ENCODE measurements around the gene L3MBTL4. TPM values are rescaled to one million over a fixed set of nuclear protein-coding genes. Genes with fewer than 3 reads are reported as not detected.

The L3MBTL4 gene
- polyA plus RNA-seq, 1 of the 3 experiments (the other 2 are of a cell fraction), result 0.02 TPM

- no peaks in the 10 kb centered on the region for H3K9me3 ChIP-seq
- H3K79me2 ChIP-seq (ENCODE audit: insufficient read depth), result no peaks in the 10 kb centered on the region
- no peak overlapping the region for H3K27ac ChIP-seq (ENCODE audit: low read depth in 2 of 2, low read length in 1 of 2)
- H3K4me3 ChIP-seq (ENCODE audit: low read depth in 2 of 2, low read length in 1 of 2), result no peak overlapping the region
- TF ChIP-seq PBX3 (IDR thresholded peaks at IDR 0.05) (no peak), GABPA (IDR thresholded peaks at IDR 0.05; ENCODE audit: low read depth) (no peak)
- H3K9ac ChIP-seq, result no peak overlapping the region
- no peak for DNase-seq
- ChIA-PET CTCF (interaction anchor here (0.5 kb wide), 1 partner anchor 1347 kb away, joined by 3 read pairs; no protein-coding TSS in a partner anchor), POLR2A (no interaction called here)
- no peaks in the 10 kb centered on the region for H3K9me2 ChIP-seq
- H3F3A ChIP-seq (replicated peaks; ENCODE audit: insufficient read depth), result no peaks in the 10 kb centered on the region
- no peaks in the 10 kb centered on the region; the same call in 1 of the 2 replicates for H3K27me3 ChIP-seq (ENCODE audit: insufficient read depth)
- H4K20me1 ChIP-seq (ENCODE audit: insufficient read depth), result no peaks in the 10 kb centered on the region
- WGBS (ENCODE audit: low lambda C conversion rate), result 56% methylated on average over 4 of the region's 5 CpGs
- no peak overlapping the region for H3K4me2 ChIP-seq
- no peaks in the 10 kb centered on the region for H3K36me3 ChIP-seq (replicated peaks in 1 of 2; ENCODE audit: control insufficient read depth in 1 of 2, insufficient read depth in 2 of 2, low read length in 1 of 2)
- no peak overlapping the region for H2AFZ ChIP-seq (ENCODE audit: low read depth)
- H3K4me1 ChIP-seq (ENCODE audit: control insufficient read depth in 1 of 2, insufficient read depth in 2 of 2, low read depth in 1 of 2, low read length in 1 of 2), result no peaks in the 10 kb centered on the region
These were observed 499.8 kb downstream of the L3MBTL4 start for GRCh38 chr18:5914951-5915350.

GRCh38 chr18:5914016-5914415 is 500.7 kb downstream of the L3MBTL4 start:
- Histone ChIP-seq H3K27me3 (ENCODE audit: insufficient read depth) (no peaks in the 10 kb centered on the region; the same call in 1 of the 2 replicates), H3K4me1 (ENCODE audit: control insufficient read depth in 1 of 2, insufficient read depth in 2 of 2, low read depth in 1 of 2, low read length in 1 of 2) (no peaks in the 10 kb centered on the region), H3K9me3 (no peaks in the 10 kb centered on the region), H3K79me2 (ENCODE audit: insufficient read depth) (no peaks in the 10 kb centered on the region), H3K4me3 (ENCODE audit: low read depth in 2 of 2, low read length in 1 of 2) (no peak overlapping the region), H2AFZ (ENCODE audit: low read depth) (no peak overlapping the region), H3K9me2 (no peaks in the 10 kb centered on the region), H4K20me1 (ENCODE audit: insufficient read depth) (no peaks in the 10 kb centered on the region), H3K27ac (ENCODE audit: low read depth in 2 of 2, low read length in 1 of 2) (no peak overlapping the region), H3K4me2 (no peak overlapping the region), H3K9ac (no peak overlapping the region), H3K36me3 (replicated peaks in 1 of 2; ENCODE audit: control insufficient read depth in 1 of 2, insufficient read depth in 2 of 2, low read length in 1 of 2) (no peaks in the 10 kb centered on the region), H3F3A (replicated peaks; ENCODE audit: insufficient read depth) (no peaks in the 10 kb centered on the region)
- ChIA-PET CTCF (interaction anchor here (1.0 to 1.4 kb wide), 2 partner anchors 23 to 305 kb away, joined by 3 to 4 read pairs; no protein-coding TSS in a partner anchor), POLR2A (no interaction called here)
- 13% methylated on average over 1 of the region's 1 CpG for WGBS (ENCODE audit: low lambda C conversion rate)
- TF ChIP-seq USF1 (IDR thresholded peaks at IDR 0.05; ENCODE audit: borderline replicate concordance, low read depth) (no peak), RXRA (IDR thresholded peaks at IDR 0.05; ENCODE audit: borderline replicate concordance, low read depth) (no peak), MEF2A (IDR thresholded peaks at IDR 0.05; ENCODE audit: borderline replicate concordance, low read depth) (no peak), NRF1 (IDR thresholded peaks at IDR 0.05; ENCODE audit: low read depth, low read length) (no peak), TAF1 (IDR thresholded peaks at IDR 0.05; ENCODE audit: borderline replicate concordance, low read depth, low read length) (no peak), IRF3 (IDR thresholded peaks at IDR 0.05; ENCODE audit: low read depth, low read length) (no peak), USF2 (IDR thresholded peaks at IDR 0.05; ENCODE audit: borderline replicate concordance, low read depth, low read length) (no peak)
- no peak for DNase-seq

Measured in SK-N-SH (cell line).